K562 (cell line): ENCODE measurements around the gene ZCCHC17. TPM values are rescaled to one million over a fixed set of nuclear protein-coding genes. Genes with fewer than 3 reads are reported as not detected.

Source experiments
- ATAC-seq: fragments of 200-7000 bp; cut with Tn5 transposase; 3 replicates; pipeline ENCODE4 v1.9.1; 2020; ENCODE audit warnings: moderate library complexity
- BruUV-seq: library from RNA; stranded (reverse); fragments of 400-500 nt; replicated peaks from 2 replicates; lab custom pipeline; 2021; lab: Mats Ljungman, UMichigan
- CTCF ChIA-PET: fragments of 300-600 bp; formaldehyde crosslinking; extraction: SDS; loops from one replicate; lab custom pipeline; 2021; ENCODE audit warnings: low intra/inter-chr PET ratio; lab: Yijun Ruan, JAX
- POLR2A ChIA-PET: fragments of 300-600, 350-650 bp; sonication (Branson Sonifier 250); formaldehyde crosslinking; extraction: SDS; loops from one replicate; lab custom pipeline; 2021; ENCODE audit warnings: antibody characterized with exemption, inconsistent platforms; lab: Yijun Ruan, JAX
- DNase-seq, 4 experiments: peaks; one replicate each; pipeline versions ENCODE4 v3.0.0 to v3.0.0-alpha.2; 2011 to 2018; ENCODE audit warnings: low spot score in 3 of 4, mixed read lengths in 3 of 4; ENCODE audit errors: extremely low read depth in 1 of 4
- FAIRE-seq: peaks from 2 replicates; lab custom pipeline; 2011; peaks lifted over from hg19 to GRCh38; lab: Jason Lieb, UNC
- H2AFZ ChIP-seq: 2 replicates; pipeline ENCODE4 v1.6.0; 2011; ENCODE audit warnings: low read depth, low read length, control low read depth, inconsistent platforms
- H3K27ac ChIP-seq: fragments of 200-600 bp; 3 replicates; pipeline ENCODE4 v1.8.0; 2011; ENCODE audit warnings: low read depth, mild to moderate bottlenecking, control low read depth, inconsistent platforms, low read length, moderate library complexity, mixed read lengths; ENCODE audit errors: extremely low read depth
- H3K27me3 ChIP-seq, 2 experiments: fragments of 300-600 bp in 1 of 2; 2 replicates in 1 of 2; 3 replicates in 1 of 2; pipeline versions ENCODE4 v1.6.0 to v1.8.0; 2011; ENCODE audit warnings: inconsistent platforms in 2 of 2, low read length in 2 of 2, mild to moderate bottlenecking in 1 of 2, mixed read lengths in 1 of 2, moderate library complexity in 1 of 2; ENCODE audit not compliant: control insufficient read depth in 2 of 2, insufficient read depth in 2 of 2
- H3K36me3 ChIP-seq: fragments of 300-600 bp; 3 replicates; pipeline ENCODE4 v1.8.0; 2011; ENCODE audit warnings: mild to moderate bottlenecking, low read length, inconsistent platforms; ENCODE audit not compliant: control insufficient read depth, insufficient read depth
- H3K4me1 ChIP-seq, 2 experiments: fragments of 200-600 bp in 1 of 2; replicated peaks in 1 of 2; 2 replicates in 1 of 2; 3 replicates in 1 of 2; pipeline versions ENCODE4 v1.5.1 to v1.8.0; 2011; ENCODE audit warnings: inconsistent platforms in 2 of 2, low read length in 2 of 2, mild to moderate bottlenecking in 1 of 2, mixed read lengths in 1 of 2, moderate library complexity in 1 of 2; ENCODE audit not compliant: control insufficient read depth in 2 of 2, insufficient read depth in 2 of 2
- H3K4me2 ChIP-seq: 2 replicates; pipeline ENCODE4 v1.6.1; 2011; ENCODE audit warnings: low read length, control low read depth, inconsistent platforms, mixed read lengths; ENCODE audit not compliant: insufficient read depth
- H3K4me3 ChIP-seq: fragments of 200-600 bp; sonication (generic), shearing (Covaris generic); 2 replicates; pipeline ENCODE4 v1.5.1; 2016; ENCODE audit warnings: control low read depth, inconsistent platforms
- H3K79me2 ChIP-seq: fragments of 200-600 bp; 3 replicates; pipeline ENCODE4 v1.8.0; 2011; ENCODE audit warnings: low read length, inconsistent platforms; ENCODE audit not compliant: control insufficient read depth, insufficient read depth
- H3K9ac ChIP-seq, 2 experiments: 2 replicates each; pipeline versions ENCODE4 v1.6.0 to v1.6.1; 2011; ENCODE audit warnings: low read depth in 2 of 2, low read length in 2 of 2, control low read depth in 1 of 2, inconsistent platforms in 1 of 2, mild to moderate bottlenecking in 1 of 2, mixed read lengths in 1 of 2; ENCODE audit not compliant: insufficient read depth in 1 of 2
- H3K9me1 ChIP-seq: one replicate; pipeline ENCODE4 v1.6.0; 2011; ENCODE audit warnings: inconsistent platforms, mild to moderate bottlenecking, low read length, moderate library complexity; ENCODE audit not compliant: control insufficient read depth, insufficient read depth
- H3K9me3 ChIP-seq: replicated peaks from 2 replicates; pipeline ENCODE4 v1.5.1; 2011; ENCODE audit warnings: low read depth, low read length, inconsistent platforms; ENCODE audit not compliant: control insufficient read depth, insufficient read depth
- H4K20me1 ChIP-seq: replicated peaks from 2 replicates; pipeline ENCODE4 v1.6.1; 2011; ENCODE audit warnings: low read length, inconsistent platforms, mixed read lengths; ENCODE audit not compliant: control insufficient read depth, insufficient read depth
- ID3 ChIP-seq, 2 experiments: fragments of 250-450 bp in 1 of 2; fragments of 450-650 bp in 1 of 2; sonication (Bioruptor Pico) in 1 of 2; IDR thresholded peaks; 2 replicates each; pipeline versions ENCODE4 v1.6.1 to v1.8.0; 2016 to 2021; ENCODE audit warnings: mild to moderate bottlenecking in 2 of 2, moderate library complexity in 2 of 2, missing compliant biosample characterization in 1 of 2, missing genetic modification characterization in 1 of 2
- MBD2 ChIP-seq: sonication (generic); IDR thresholded peaks from 2 replicates; pipeline ENCODE4 v1.6.1; 2016; ENCODE audit warnings: low read depth, borderline replicate concordance
- MCM5 ChIP-seq: fragments of 450-650 bp; IDR thresholded peaks from 2 replicates; pipeline ENCODE4 v1.6.1; 2016; ENCODE audit warnings: low read depth
- PBX2 ChIP-seq, 2 experiments: IDR thresholded peaks in 1 of 2; conservative IDR thresholded peaks in 1 of 2; 2 replicates each; pipeline ENCODE4 v1.6.1; 2016; ENCODE audit warnings: low read depth in 2 of 2, mild to moderate bottlenecking in 1 of 2, missing compliant biosample characterization in 1 of 2, missing genetic modification characterization in 1 of 2, moderate library complexity in 1 of 2
- SETDB1 ChIP-seq: IDR thresholded peaks from one replicate; pipeline ENCODE4 v1.6.1; 2012; ENCODE audit warnings: low read length, control low read depth, inconsistent platforms
- SNIP1 ChIP-seq: fragments of 450-650 bp; IDR thresholded peaks from 2 replicates; pipeline ENCODE4 v1.7.1; 2017; ENCODE audit warnings: low read depth, mild to moderate bottlenecking
- SPI1 ChIP-seq: IDR thresholded peaks from 2 replicates; pipeline ENCODE4 v1.6.1; 2011; ENCODE audit warnings: low read depth, low read length, control low read depth, borderline replicate concordance
- ZBTB49 ChIP-seq: sonication (generic); formaldehyde crosslinking; IDR thresholded peaks from 2 replicates; pipeline ENCODE4 v1.8.0; 2022; ENCODE audit warnings: missing genetic modification reagents, mild to moderate bottlenecking, borderline replicate concordance
- ZKSCAN3 ChIP-seq: fragments of 250-450 bp; sonication (Bioruptor Pico); IDR thresholded peaks from 2 replicates; pipeline ENCODE4 v1.4.0; 2020
- ZNF280A ChIP-seq: fragments of 450-650 bp; IDR thresholded peaks from 2 replicates; pipeline ENCODE4 v1.6.1; 2018; ENCODE audit warnings: mild to moderate bottlenecking, low read depth; ENCODE audit not compliant: partially characterized antibody
- ZNF347 ChIP-seq: fragments of 450-650 bp; formaldehyde crosslinking; IDR thresholded peaks from 2 replicates; pipeline ENCODE4 v1.4.0; 2020; ENCODE audit warnings: low read depth, mild to moderate bottlenecking, moderate library complexity
- WGBS: fragments of 100-300 bp; shearing (Covaris generic); methylation state at CpG from one replicate; pipeline ENCODE4 v1.1.6; 2016; ENCODE audit warnings: low coverage, mixed read lengths; ENCODE audit not compliant: insufficient coverage; ENCODE audit errors: missing lambda C conversion rate; 5-methylcytosine and 5-hydroxymethylcytosine counted together
- in situ Hi-C: fragments of 300-500 bp; cut with MboI; formaldehyde crosslinking; loops from 4 replicates; pipeline ENCODE4 v1.15.0; 2018; ENCODE audit warnings: inconsistent platforms, mixed read lengths
- intact Hi-C: fragments of 100-400 bp; cut with micrococcal nuclease; formaldehyde crosslinking; loops from 2 replicates; pipeline ENCODE4 v1.14.2; 2022
- polyA plus RNA-seq, 8 experiments: library from polyadenylated mRNA; depleted of rRNA in 4 of 8; stranded (reverse) in 5 of 8; unstranded in 3 of 8; fragments of >200 nt; fragmentation: Nextera tagmentation in 2 of 8; fragmentation: Illumina TruSeq in 1 of 8; extraction: Ambion mirVana in 2 of 8; extraction: Trizol in 1 of 8; gene quantifications; 2 replicates each; pipeline versions ENCODE4 v1.2.1 to v1.2.3, GENCODE V29; 2011 to 2014; ENCODE audit warnings: inconsistent platforms in 1 of 8, missing spikeins in 1 of 8
- total RNA-seq, 7 experiments: library from RNA; depleted of rRNA in 6 of 7; stranded (reverse); fragments of >200 nt in 6 of 7; fragmentation: Illumina TruSeq in 2 of 7; extraction: Trizol in 2 of 7; gene quantifications; 2 replicates each; pipeline versions ENCODE4 v1.2.1 to v1.2.3, GENCODE V29; 2011 to 2021; ENCODE audit warnings: low replicate concordance in 1 of 7

Gene ZCCHC17
- total and polyA plus RNA-seq, 9 of the 15 experiments (the other 6 are each of a cell fraction or from before 2014, with no cell fraction given), result 46.9 to 150 (median 74.7) TPM

GRCh38 chr1:31296486-31297276 lies at the start of gene ZCCHC17, which contains the start of gene SNRNP40 (continued):
- TF ChIP-seq PBX2 (CRISPR knock-in tag; IDR thresholded peaks at IDR 0.05; ENCODE audit: low read depth) (no peak), PBX2 (tag; conservative IDR thresholded peaks at IDR 0.05; ENCODE audit: low read depth) (no peak), ZKSCAN3 (CRISPR knock-in tag) (no peak), ZNF347 (CRISPR knock-in tag) (no peak), MBD2 (peak; percentile 90)

GRCh38 chr1:31248276-31248675 lies 48.6 kb upstream of the ZCCHC17 start:
- H3K27me3 ChIP-seq, result peaks cover 10 to 11% of the 10 kb centered on the region in 2 experiments
- H3K9me3 ChIP-seq, result no peaks in the 10 kb centered on the region
- no peaks in the 10 kb centered on the region for H3K36me3 ChIP-seq
- intact Hi-C loops, result no loop called here
- no peaks in the 10 kb centered on the region for H3K4me1 ChIP-seq
- H3K9me1 ChIP-seq, result no peaks in the 10 kb centered on the region
- ATAC-seq (peak; percentile 44; the same call in 2 of the 3 replicates), FAIRE-seq (peak; percentile 42), DNase-seq (no peak)
- H3K9ac ChIP-seq, result no peak overlapping the region
- no peak overlapping the region for H2AFZ ChIP-seq
- no peaks in the 10 kb centered on the region for H3K79me2 ChIP-seq
- in situ Hi-C loops, result no loop called here
- 50% methylated on average over 4 of the region's 4 CpGs for WGBS
- no peak overlapping the region for H3K27ac ChIP-seq
- H4K20me1 ChIP-seq, result no peaks in the 10 kb centered on the region; the same call in 1 of the 2 replicates
- H3K4me2 ChIP-seq, result no peak overlapping the region
- ChIA-PET POLR2A (interaction anchor here (1.0 to 1.2 kb wide), 2 partner anchors 15 kb away, joined by 3 to 4 read pairs; no protein-coding TSS in a partner anchor), CTCF (no interaction called here)
- no TSS peak for BruUV-seq
- H3K4me3 ChIP-seq, result no peak overlapping the region
- TF ChIP-seq SNIP1 (no peak), SETDB1 (no peak), MCM5 (no peak), ZBTB49 (CRISPR knock-in tag) (no peak), ZNF280A (no peak), ID3 (CRISPR knock-in tag; IDR thresholded peaks at IDR 0.05) (no peak), ID3 (tag; IDR thresholded peaks at IDR 0.05) (no peak), SPI1 (no peak)
